GM21737 (cell line): Measurements from ENCODE around the gene MRPS25.
"Not testable (repeated sequence)": the region's sequence is repeated elsewhere in the genome, so short reads cannot be mapped to it uniquely, and the experiment has no call there.

ENCODE experiments used
- ATAC-seq: cut with Tn5 transposase; IDR thresholded peaks from one replicate; pipeline ENCODE4 v1.9.1; 2021; ENCODE audit warnings: mild to moderate bottlenecking, moderate library complexity; ENCODE audit not compliant: unreplicated experiment

MRPS25 gene

DNA sequence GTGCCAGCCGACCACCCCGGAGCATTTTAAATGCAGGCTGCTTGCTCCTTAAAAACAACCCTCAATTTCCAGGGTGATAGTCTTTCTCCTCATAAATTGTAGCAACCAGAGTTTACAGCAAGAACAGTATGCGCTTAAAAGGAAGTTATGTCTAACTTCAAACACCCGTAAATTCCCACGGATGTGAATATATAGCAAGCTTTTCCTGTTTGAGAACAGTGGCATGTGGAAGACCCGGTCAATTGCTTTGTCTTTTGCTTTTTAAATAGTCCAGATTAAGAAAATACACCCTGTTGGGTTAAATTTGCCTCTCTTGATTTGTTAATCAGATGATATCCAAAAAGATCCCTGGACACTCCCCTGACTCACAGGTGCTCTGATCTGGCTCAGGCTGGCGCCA is 20.8 kb downstream of the MRPS25 start:
- ATAC-seq: no peak

DNA sequence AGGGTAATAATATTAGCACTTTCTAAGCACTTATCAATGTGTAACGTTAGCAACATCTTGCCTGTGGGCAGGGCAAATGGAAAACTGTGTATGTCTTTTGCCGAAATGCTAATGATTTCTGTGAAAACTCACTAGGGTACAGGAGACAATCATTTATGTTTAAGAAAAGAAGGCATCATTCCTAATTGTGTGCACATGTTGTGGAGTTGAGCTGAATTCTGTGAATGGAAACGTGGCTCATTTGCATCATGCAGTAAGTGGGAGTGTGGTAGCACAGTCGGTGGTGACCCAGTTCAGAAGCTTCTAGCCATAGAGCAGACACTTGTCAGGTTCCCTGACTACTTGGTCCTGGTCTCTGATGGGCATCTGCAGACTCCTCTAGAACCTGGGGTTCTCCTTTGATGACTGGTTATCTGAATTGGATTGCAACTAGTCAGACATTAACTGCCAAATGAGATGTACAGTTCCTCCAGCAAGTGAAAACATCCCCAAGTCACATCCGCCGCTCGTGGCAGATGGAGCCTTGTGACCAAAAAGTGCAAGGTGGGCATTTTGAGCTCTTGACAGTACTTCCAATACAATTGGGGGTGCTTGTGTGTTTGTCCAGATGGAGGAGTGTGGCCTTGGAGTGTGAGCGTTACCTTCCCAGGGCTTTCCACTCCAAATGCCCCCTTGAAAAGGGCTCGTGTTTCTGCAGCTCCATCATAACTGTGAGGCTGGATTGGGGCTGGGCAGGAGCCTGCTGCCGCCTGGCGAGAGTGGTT is 21.5 kb downstream of the MRPS25 start:
- no peak for ATAC-seq

DNA sequence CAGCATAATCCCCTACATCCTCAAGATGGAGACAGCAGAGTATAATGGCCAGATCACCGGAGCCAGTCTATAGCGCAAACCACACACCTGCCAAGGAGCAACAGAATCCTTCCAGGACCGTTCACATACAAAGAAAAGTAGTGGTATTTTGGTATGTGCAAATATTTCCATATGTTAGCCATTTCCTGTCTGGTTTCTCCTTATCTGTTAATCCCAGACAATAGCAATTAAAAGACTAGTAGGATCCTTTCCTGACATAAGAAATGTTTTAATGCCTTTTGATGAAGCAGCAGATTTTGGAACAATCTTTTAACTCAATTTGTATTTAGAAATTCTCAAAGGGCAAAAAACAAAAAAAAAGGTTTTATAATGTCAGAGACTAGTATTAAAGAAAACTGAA is 22.2 kb downstream of the MRPS25 start:
- no peak for ATAC-seq

DNA sequence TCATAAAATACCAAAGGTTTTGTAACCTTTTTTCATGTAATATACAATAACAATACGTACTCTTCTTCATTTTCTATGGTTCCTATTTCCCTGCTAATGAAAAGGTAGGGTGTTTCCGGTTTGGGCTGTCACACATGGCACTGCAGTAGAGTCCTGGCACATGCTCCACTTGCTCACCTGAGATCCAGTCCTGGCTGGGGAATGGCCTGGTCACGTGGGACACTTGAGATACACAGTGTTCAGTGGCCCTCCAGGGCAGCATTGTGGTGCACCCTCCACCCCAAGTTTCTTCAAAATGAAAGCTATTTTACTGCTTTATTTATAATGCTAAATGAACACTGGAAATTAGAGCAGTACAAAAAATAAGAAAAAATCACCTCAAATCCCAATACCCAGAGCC is 23.2 kb downstream of the MRPS25 start:
- ATAC-seq: no peak

DNA sequence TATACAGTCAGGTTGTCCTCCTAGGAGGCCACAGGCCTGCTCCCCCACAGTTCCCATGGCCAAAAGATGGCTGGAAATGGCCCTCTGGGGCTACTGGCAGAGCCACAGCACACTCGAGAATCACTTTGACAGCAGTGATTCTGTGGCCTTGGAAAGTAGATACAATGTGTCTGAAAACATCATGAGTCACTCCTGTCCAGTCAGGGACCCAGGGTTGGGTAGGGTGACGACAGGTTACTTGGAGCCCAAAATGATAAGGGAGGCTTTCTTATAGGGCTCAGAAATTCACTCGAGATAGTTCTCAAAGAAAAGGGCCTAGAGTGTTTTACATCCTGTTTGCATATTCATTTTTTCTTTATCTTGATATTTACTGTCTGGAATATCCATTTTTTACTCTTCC is 24.3 kb downstream of the MRPS25 start:
- no peak for ATAC-seq

DNA sequence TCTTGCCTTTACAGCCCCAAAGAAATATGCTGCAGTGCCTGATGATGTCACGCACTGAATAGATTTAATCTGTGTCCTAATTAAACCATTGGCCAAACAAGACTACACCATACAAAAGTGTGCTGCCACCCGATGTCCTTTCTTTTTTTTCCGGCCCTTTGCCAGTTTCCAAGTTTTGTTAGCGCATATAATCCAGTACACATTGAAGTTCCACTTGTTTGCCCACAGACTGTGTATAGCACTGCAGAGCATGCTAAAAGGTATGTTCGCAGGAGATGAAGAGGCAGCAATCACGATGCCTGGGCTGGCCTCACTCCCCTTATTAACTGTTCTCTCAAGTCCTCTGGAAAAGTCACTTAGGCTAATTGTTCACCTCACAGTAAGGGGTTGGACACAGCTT is 26.8 kb downstream of the MRPS25 start:
- ATAC-seq: no peak

DNA sequence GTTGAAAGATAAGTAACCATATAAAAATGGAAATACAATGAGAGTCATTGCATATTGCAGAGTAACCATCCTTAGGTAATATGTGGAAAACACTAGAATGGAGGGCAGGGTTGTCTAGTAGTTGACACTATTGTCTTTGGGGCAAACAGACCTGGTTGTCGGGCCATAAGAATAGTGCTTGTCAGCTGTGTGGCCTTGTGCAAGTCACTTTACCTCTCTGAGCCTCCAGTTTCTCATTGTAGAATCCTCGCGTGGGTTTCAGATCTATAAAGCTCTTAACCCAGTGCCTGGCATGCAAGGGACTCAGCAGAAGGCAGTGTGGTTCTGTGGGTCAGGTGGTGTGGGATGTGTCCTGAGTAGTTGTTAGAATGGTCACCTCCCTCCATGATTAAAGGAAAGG is 32.0 kb downstream of the MRPS25 start:
- ATAC-seq: no peak

DNA sequence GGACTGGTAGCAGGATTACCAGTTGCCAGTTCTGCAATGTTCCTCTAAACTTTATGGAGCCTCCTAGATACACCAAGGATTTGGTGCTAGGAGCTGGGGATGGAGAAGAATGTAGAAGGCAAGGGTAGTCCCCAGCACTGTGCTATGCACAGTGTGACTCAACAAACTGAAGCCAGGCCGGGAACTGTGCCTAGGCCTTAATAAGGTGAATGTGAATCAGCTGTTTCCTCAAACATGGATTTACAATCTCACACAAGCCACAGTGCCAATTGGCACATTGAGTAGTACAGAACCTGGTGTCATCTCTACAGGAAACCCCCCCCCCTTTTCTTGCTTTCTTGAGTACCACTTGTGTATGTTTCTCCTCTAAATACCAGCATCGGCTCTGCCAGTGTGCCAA is 32.5 kb downstream of the MRPS25 start:
- no peak for ATAC-seq

DNA sequence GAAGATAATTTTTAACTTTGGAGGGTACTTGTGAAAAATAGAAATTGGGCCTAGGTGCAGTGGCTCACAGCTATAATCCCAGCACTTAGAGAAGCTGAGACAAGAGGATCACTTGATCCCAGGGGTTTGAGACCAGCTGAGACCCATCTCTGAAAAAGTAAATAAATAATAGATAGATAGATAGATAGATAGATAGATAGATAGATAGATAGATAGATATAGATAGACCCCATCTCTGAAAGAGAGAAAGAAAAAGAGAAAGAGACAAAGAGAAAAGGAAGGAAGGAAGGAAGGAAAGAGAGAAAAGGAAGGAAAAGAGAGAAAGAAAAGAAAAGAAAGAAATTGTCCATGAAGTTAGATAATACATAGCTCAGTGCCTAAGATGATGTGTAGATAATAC is 35.5 kb downstream of the MRPS25 start:
- no peak for ATAC-seq

DNA sequence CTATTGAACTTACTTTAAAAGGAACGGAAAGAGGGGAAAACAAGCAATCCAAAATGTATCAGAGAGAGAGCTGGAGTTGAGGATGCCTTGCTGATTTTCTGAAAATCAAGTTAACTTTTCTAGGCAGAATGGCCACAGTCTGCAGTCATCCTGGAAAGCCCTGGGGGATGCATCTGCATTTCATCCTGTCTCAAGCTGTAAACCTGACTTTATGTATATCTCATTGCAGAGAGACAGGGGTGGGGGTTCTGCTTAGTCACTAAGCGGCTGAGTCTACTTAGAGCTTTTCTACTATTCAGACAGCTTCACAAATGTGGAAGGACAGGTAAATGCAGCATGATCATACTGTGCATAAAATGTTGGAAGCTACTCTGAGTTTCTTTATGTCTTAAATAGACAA is 41.4 kb downstream of the MRPS25 start:
- ATAC-seq: no peak

DNA sequence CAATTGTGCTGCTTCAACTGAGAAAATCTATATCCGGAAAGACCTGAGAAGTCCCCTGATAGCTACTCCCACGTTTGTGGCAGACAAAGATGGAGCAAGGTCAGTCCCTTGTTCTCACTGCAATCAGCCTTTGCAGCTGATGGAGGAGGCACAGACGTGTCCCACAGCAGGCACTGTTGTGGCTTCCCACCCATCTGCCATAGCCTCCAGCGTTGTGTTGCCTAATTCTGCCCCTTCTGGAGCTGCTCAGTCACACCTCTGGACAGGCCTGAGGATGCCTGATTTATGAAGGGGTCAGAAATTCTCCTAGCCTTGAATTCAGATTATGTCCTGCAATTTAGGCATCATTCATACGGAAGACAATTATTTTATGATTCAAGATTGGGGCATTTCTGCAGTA is 41.9 kb downstream of the MRPS25 start:
- ATAC-seq: no peak

DNA sequence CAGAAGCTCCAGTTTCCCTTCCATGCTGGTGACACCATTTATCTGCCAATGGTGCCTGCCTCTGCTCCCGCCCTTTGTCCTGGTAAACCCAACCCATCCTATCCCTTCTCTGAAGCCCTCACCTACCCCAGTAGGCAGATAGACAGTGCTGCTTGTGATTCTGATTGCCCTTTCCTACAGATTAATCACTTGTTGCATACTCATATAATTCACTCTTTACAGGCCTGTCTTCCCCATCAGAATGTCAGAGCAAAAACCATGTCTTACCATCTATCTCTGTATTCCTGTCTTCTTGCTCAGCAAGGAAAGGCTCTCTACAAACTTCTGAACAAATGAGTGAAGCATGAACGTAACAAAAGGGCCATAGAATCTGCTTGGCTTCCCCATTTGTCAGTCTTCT is 47.9 kb downstream of the MRPS25 start:
- ATAC-seq: no peak

DNA sequence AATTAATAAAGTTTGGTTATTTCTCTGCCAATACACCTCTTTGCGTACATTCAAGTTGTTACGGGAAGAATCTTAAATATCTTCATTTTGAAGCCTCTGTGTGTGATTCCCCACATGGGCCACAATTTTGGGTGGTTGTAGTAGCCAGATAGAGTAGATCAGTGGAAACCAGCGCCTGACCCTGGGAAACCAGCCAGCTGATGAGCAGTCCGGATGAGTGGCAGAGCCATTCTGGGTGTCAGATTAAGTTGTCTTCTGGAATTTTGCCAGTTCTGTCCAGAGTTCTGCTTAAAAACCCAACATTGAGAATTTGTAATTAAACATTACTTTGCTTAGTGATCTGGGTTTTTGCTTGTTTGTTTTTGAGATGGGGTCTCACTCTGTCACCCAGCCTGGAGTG is 49.7 kb downstream of the MRPS25 start:
- ATAC-seq: no peak

DNA sequence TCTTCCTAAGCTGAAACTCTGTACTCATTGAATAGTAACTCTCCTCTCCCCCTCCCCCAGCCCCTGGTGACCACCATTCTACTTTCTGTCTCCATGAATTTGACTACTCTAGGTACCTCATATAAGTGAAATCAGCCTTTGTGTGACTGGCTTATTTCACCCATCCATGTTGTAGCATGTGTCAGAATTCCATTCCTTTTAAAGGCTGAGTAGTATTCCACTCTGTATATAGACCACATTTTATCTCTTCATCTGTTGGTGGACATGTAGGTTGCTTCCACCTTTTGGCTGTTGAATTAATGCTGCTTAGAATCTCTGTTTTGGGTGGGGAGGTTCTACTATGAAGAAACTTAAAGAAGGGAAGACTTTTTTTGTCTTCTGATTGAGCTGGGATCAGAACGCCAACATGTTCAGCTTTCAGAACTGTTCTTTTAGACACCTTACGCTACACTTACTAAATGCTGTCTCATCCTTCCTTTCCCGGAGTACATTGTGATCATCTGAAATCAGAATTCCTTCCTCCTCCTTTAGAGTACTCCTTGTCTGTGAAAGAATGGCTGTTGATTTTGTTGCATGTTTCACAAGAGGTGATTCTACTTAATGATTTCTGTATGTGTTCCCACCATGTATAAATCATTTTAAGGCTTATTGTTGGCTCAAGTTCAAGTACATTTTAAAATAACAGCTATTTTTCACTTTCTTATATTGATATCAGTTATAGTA is 50.3 kb downstream of the MRPS25 start:
- no peak for ATAC-seq

DNA sequence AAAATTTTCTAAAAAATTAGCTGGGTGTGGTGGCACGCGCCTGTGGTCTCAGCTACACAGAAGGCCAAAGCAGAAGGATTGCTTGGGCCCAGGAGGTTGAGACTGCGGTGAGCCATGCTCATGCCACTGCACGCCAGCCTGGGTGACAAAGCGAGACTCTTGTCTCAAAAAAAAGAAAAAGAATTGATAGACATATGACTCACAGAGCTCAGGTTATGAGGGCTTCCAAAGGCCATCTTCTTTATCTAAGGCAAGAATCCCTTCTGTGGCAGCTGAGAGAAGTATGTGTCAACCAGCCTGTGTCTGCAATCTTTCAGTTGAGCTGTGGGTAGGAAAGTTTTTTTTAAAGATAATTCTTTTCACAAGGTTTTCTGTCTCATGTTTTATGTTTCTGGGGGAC is 53.9 kb downstream of the MRPS25 start:
- no peak for ATAC-seq

DNA sequence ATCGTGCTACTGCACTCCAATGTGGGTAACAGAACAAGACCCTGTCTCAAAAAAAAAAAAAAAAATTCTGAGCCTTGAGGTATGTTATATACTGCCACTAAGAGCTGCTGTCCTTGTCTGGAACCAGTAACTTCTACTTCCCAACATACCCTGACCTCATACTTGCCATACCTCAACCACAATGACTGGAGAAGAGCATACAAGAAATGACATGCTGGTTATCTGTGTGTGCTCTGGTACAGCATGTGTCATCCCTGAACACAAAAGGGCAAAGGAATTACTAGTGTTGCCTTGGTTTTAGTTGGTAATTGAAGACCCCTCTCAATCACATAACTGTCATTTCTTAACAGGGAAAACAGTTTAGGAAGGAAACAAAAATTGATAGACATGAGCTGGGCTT is 54.5 kb downstream of the MRPS25 start:
- ATAC-seq: no peak

DNA sequence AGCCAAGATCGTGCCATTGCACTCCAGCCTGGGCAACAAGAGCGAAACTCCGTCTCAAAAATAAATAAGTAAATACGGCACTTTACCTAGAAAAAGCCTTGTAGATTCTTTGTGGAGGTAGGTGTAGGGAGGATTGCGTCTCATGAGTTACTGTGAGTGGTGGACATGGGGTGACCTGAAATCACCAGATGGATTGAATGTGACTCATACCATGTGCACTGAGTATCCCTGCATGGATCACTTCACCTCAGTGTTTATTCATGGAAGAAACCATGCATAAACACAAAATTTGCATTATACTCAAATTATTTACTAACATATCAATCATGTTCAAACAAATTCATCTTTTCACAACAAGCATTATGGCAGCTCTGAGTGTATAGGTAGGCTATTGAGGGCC is 55.9 kb downstream of the MRPS25 start:
- ATAC-seq: no peak

DNA sequence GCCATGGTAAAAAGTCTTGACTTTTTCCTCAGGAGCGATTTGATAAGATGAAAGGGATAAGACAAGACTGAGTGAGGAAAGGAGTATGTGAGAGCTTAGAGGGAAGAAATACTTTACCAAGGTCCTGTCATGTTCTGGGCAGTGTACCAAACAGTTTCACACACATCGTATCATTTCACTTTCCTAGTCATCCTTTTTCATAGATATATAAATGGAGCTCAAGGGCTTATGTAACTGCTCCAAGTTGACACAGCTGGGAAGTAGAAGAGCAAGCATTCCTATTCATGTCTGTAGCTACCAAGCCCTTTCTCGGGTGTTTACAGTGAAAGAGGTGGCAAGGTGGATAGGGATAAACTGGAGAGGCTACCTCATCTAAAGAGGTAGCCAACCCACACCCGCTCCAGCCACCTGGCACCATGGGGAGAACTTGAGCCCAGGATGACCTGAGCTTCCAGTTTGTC is 57.4 kb downstream of the MRPS25 start:
- ATAC-seq: no peak

DNA sequence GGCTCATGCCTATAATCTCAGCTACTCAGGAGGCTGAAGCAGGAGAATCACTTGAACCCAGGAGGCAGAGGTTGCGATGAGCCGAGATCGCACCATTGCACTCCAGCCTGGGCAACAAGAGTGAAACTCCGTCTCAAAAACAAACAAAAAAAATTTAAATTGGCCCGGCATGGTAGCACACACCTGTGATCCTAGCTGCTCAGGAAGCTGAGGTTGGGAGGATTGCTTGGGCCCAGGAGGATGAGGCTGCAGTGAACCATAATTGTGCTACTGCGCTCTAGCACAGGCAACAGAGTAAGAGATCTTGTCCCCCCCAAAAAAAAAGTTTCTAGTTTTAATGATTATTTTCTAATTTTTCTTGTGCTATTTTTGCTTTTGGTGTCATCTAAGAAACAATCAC is 65.9 kb downstream of the MRPS25 start:
- not testable (repeated sequence) for ATAC-seq
